H1 (cell line): ENCODE data around the gene IKZF1. TPM values are rescaled to one million over a fixed set of nuclear protein-coding genes. Genes with fewer than 3 reads are reported as not detected.

Experiments used
- CTCF ChIA-PET: fragments of 300-600 bp; sonication (Branson Sonifier 250); formaldehyde crosslinking; loops from one replicate; lab custom pipeline; 2021; ENCODE audit not compliant: partially characterized antibody; lab: Charles Lee
- POLR2A ChIA-PET: fragments of 300-600 bp; sonication (Branson Sonifier 250); formaldehyde crosslinking; loops from one replicate; lab custom pipeline; 2021; ENCODE audit warnings: inconsistent platforms; ENCODE audit not compliant: partially characterized antibody; lab: Charles Lee
- DNase-seq, 2 experiments: peaks; one replicate each; pipeline versions ENCODE4 v3.0.0 to v3.0.0-alpha.2; 2010 to 2022; ENCODE audit warnings: low spot score in 2 of 2, low read depth in 1 of 2, mixed read lengths in 1 of 2
- FAIRE-seq: peaks from 2 replicates; lab custom pipeline; 2011; peaks lifted over from hg19 to GRCh38; lab: Jason Lieb, UNC
- H2AFZ ChIP-seq: 2 replicates; pipeline ENCODE4 v1.8.1; 2012; ENCODE audit warnings: low read length, inconsistent platforms
- H2AK5ac ChIP-seq: 2 replicates; pipeline ENCODE4 v1.6.1; 2013; ENCODE audit warnings: low read depth, low read length
- H2BK120ac ChIP-seq: replicated peaks from 2 replicates; pipeline ENCODE3; 2013; ENCODE audit warnings: low read depth, low read length, inconsistent platforms
- H2BK12ac ChIP-seq: 2 replicates; pipeline ENCODE4 v1.6.1; 2013; ENCODE audit warnings: low read depth, low read length
- H2BK15ac ChIP-seq: 2 replicates; pipeline ENCODE4 v1.6.1; 2013; ENCODE audit warnings: low read length
- H2BK20ac ChIP-seq: 2 replicates; pipeline ENCODE4 v1.6.1; 2013; ENCODE audit warnings: low read length
- H2BK5ac ChIP-seq: 2 replicates; pipeline ENCODE4 v1.6.1; 2013; ENCODE audit warnings: low read depth, low read length
- H3K14ac ChIP-seq: 2 replicates; pipeline ENCODE4 v1.6.1; 2013; ENCODE audit warnings: inconsistent platforms; ENCODE audit not compliant: insufficient read length
- H3K18ac ChIP-seq: 2 replicates; pipeline ENCODE4 v1.6.1; 2013; ENCODE audit warnings: low read length; ENCODE audit errors: extremely low read depth
- H3K23ac ChIP-seq: 2 replicates; pipeline ENCODE4 v1.6.1; 2013; ENCODE audit warnings: inconsistent platforms; ENCODE audit not compliant: insufficient read length
- H3K23me2 ChIP-seq: 2 replicates; pipeline ENCODE4 v1.6.1; 2013; ENCODE audit warnings: low read depth, low read length
- H3K27ac ChIP-seq: 2 replicates; pipeline ENCODE4 v1.6.1; 2011; ENCODE audit warnings: low read depth, low read length, inconsistent platforms
- H3K27me3 ChIP-seq, 4 experiments: replicated peaks in 1 of 4; 1 replicate in 1 of 4; 2 replicates in 3 of 4; pipeline versions ENCODE4 v1.6.1 to v1.8.1; 2011 to 2013; ENCODE audit warnings: low read length in 3 of 4, mild to moderate bottlenecking in 3 of 4, inconsistent platforms in 2 of 4, mixed read lengths in 2 of 4, moderate library complexity in 1 of 4; ENCODE audit not compliant: control insufficient read depth in 3 of 4, insufficient read depth in 3 of 4; ENCODE audit errors: extremely low read depth in 1 of 4
- H3K36me3 ChIP-seq, 4 experiments: 2 replicates each; pipeline versions ENCODE4 v1.6.1 to v1.8.1; 2011 to 2013; ENCODE audit warnings: mild to moderate bottlenecking in 4 of 4, low read length in 3 of 4, moderate library complexity in 2 of 4, control low read depth in 1 of 4, inconsistent platforms in 1 of 4; ENCODE audit not compliant: insufficient read depth in 4 of 4, control insufficient read depth in 2 of 4
- H3K4ac ChIP-seq: replicated peaks from 2 replicates; pipeline ENCODE3; 2013; ENCODE audit warnings: low read length, low read depth, mixed read lengths, inconsistent platforms; ENCODE audit not compliant: insufficient read length
- H3K4me1 ChIP-seq, 4 experiments: replicated peaks in 1 of 4; 1 replicate in 1 of 4; 2 replicates in 3 of 4; pipeline versions ENCODE4 v1.6.1 to v1.8.1; 2011 to 2013; ENCODE audit warnings: low read length in 3 of 4, inconsistent platforms in 2 of 4, mixed read lengths in 1 of 4; ENCODE audit not compliant: insufficient read depth in 4 of 4, control insufficient read depth in 3 of 4
- H3K4me2 ChIP-seq, 2 experiments: 2 replicates each; pipeline versions ENCODE4 v1.6.1 to v1.8.1; 2011 to 2013; ENCODE audit warnings: low read depth in 2 of 2, low read length in 2 of 2, control low read depth in 1 of 2, inconsistent platforms in 1 of 2, mild to moderate bottlenecking in 1 of 2; ENCODE audit not compliant: insufficient read depth in 1 of 2
- H3K4me3 ChIP-seq, 4 experiments: fragments of 200-600, 300-600 bp in 1 of 4; sonication (generic), shearing (Covaris generic), sonication (Bioruptor Twin) in 1 of 4; 2 replicates each; pipeline versions ENCODE4 v1.5.1 to v1.8.1; 2011 to 2016; ENCODE audit warnings: low read length in 4 of 4, low read depth in 3 of 4, control low read depth in 2 of 4, inconsistent platforms in 2 of 4, mild to moderate bottlenecking in 2 of 4, mixed read lengths in 1 of 4, moderate library complexity in 1 of 4; ENCODE audit not compliant: insufficient read depth in 2 of 4; ENCODE audit errors: extremely low read depth in 1 of 4
- H3K56ac ChIP-seq: replicated peaks from 2 replicates; pipeline ENCODE3; 2013; ENCODE audit warnings: low read depth, mild to moderate bottlenecking, mixed read lengths, low read length, inconsistent platforms; ENCODE audit not compliant: insufficient read length
- H3K79me1 ChIP-seq: 2 replicates; pipeline ENCODE4 v1.6.1; 2013; ENCODE audit warnings: low read depth, low read length, control low read depth
- H3K79me2 ChIP-seq, 2 experiments: 2 replicates each; pipeline versions ENCODE4 v1.6.1 to v1.8.1; 2012 to 2013; ENCODE audit warnings: low read length in 2 of 2, mild to moderate bottlenecking in 2 of 2, inconsistent platforms in 1 of 2; ENCODE audit not compliant: insufficient read depth in 2 of 2, control insufficient read depth in 1 of 2
- H3K9ac ChIP-seq, 4 experiments: replicated peaks in 1 of 4; 1 replicate in 1 of 4; 2 replicates in 3 of 4; pipeline versions ENCODE4 v1.6.1 to v1.8.1; 2011 to 2013; ENCODE audit warnings: low read depth in 3 of 4, low read length in 3 of 4, control low read depth in 2 of 4, mild to moderate bottlenecking in 2 of 4, moderate library complexity in 2 of 4, inconsistent platforms in 1 of 4; ENCODE audit errors: extremely low read depth in 1 of 4
- H3K9me3 ChIP-seq, 2 experiments: 2 replicates each; pipeline versions ENCODE4 v1.6.1 to v1.8.1; 2012 to 2013; ENCODE audit warnings: mild to moderate bottlenecking in 2 of 2, moderate library complexity in 2 of 2, control low read depth in 1 of 2, inconsistent platforms in 1 of 2, low read depth in 1 of 2, low read length in 1 of 2, mixed read lengths in 1 of 2; ENCODE audit not compliant: insufficient read depth in 2 of 2
- H4K20me1 ChIP-seq, 2 experiments: replicated peaks in 1 of 2; 2 replicates each; pipeline versions ENCODE3 to v1.8.1; 2011 to 2013; ENCODE audit warnings: inconsistent platforms in 2 of 2, low read length in 2 of 2, mild to moderate bottlenecking in 1 of 2; ENCODE audit not compliant: insufficient read depth in 2 of 2, control insufficient read depth in 1 of 2
- H4K5ac ChIP-seq: 2 replicates; pipeline ENCODE4 v1.6.1; 2013; ENCODE audit warnings: low read length, low read depth, mixed read lengths, inconsistent platforms; ENCODE audit not compliant: insufficient read length
- H4K8ac ChIP-seq: 2 replicates; pipeline ENCODE4 v1.8.0; 2013; ENCODE audit warnings: mild to moderate bottlenecking, moderate library complexity, low read length, inconsistent platforms; ENCODE audit not compliant: insufficient read depth; ENCODE audit errors: extremely low read depth
- H4K91ac ChIP-seq: replicated peaks from 2 replicates; pipeline ENCODE3; 2013; ENCODE audit warnings: low read length, mixed read lengths, inconsistent platforms; ENCODE audit not compliant: insufficient read length
- KDM1A ChIP-seq: fragments of 200-600, 300-600 bp; sonication (generic); IDR thresholded peaks from 2 replicates; pipeline ENCODE4 v1.7.1; 2016; ENCODE audit warnings: mild to moderate bottlenecking, low read length, borderline replicate concordance
- SIN3A ChIP-seq, 2 experiments: IDR thresholded peaks in 1 of 2; conservative IDR thresholded peaks in 1 of 2; 2 replicates each; pipeline ENCODE4 v1.6.1; 2011 to 2012; ENCODE audit warnings: low read length in 2 of 2, improper control_type of control experiment in 1 of 2, low read depth in 1 of 2, mild to moderate bottlenecking in 1 of 2
- WGBS, 2 experiments: shearing (Covaris generic) in 1 of 2; methylation state at CpG; one replicate each; pipeline versions ENCODE4 v1.1.6 to v1.1.7; 2013 to 2015; ENCODE audit warnings: low lambda C conversion rate in 2 of 2, mixed read lengths in 2 of 2, inconsistent platforms in 1 of 2, low coverage in 1 of 2, missing lambda C conversion rate in 1 of 2; ENCODE audit not compliant: insufficient replicate concordance in 2 of 2, insufficient coverage in 1 of 2, insufficient read length in 1 of 2; ENCODE audit errors: extremely low coverage in 1 of 2, missing lambda C conversion rate in 1 of 2; 5-methylcytosine and 5-hydroxymethylcytosine counted together
- polyA plus RNA-seq, 7 experiments: library from polyadenylated mRNA; depleted of rRNA in 3 of 7; stranded (reverse) in 5 of 7; unstranded in 2 of 7; fragments of >200 nt in 5 of 7; fragments of 200-250 nt in 2 of 7; gene quantifications; 1 replicate in 5 of 7; 2 replicates in 1 of 7; 4 replicates in 1 of 7; pipeline versions ENCODE4 v1.2.1 to v1.2.3, GENCODE V29; 2011 to 2013; ENCODE audit warnings: missing spikeins in 2 of 7, mixed read lengths in 2 of 7
- total RNA-seq: library from RNA; stranded (reverse); fragmentation: NEBNext Ultra II Directional; extraction: Animal tissue kit (Norgen Biotek cat#: 25700); gene quantifications from 2 replicates; pipeline ENCODE4 v1.2.1, GENCODE V29; 2021

The IKZF1 gene
- total and polyA plus RNA-seq, 2 of the 8 experiments (the other 6 are each of a cell fraction or from before 2014, with no cell fraction given), result 0.74 to 1.5 TPM

DNA sequence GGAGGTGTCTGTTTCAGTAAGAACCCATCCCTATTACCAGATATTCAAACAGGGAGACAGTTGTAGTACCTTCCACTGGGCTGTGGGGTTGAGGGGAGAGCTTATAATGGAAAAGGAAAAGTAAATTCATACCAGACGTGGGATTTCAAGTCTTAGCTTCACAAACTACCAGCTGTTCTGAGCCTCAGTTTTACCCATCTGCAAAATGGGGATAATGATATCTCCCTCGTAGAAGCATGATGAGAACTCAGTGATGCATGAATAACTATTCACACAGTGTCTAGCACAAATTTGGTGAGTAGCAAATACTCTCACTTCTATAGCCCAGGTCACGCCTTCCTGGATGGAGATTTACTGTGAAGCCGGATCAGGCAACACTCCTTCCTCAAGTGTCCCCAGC lies 29.1 kb upstream of the IKZF1 start:
- FAIRE-seq (no peak), DNase-seq (no peak)
- ChIA-PET CTCF (interaction anchor here (1.0 to 1.5 kb wide), 2 partner anchors 12 to 16 kb away, joined by 3 to 4 read pairs; no protein-coding TSS in a partner anchor), POLR2A (no interaction called here)
- Histone ChIP-seq H4K91ac (no peak overlapping the region), H2BK20ac (no peak overlapping the region), H3K23me2 (no peaks in the 10 kb centered on the region), H3K4me3 (no peak overlapping the region), H3K27me3 (no peaks in the 10 kb centered on the region), H3K23ac (no peak overlapping the region), H3K9ac (no peak overlapping the region), H4K8ac (no peak overlapping the region), H4K20me1 (no peaks in the 10 kb centered on the region), H3K4me1 (no peaks in the 10 kb centered on the region), H2AK5ac (no peak overlapping the region), H4K5ac (no peak overlapping the region), H3K79me1 (no peaks in the 10 kb centered on the region), H3K56ac (no peak overlapping the region), H3K9me3 (no peaks in the 10 kb centered on the region), H2BK120ac (no peak overlapping the region), H2BK12ac (no peak overlapping the region), H3K4ac (no peak overlapping the region), H2BK15ac (no peak overlapping the region), H3K4me2 (no peak overlapping the region), H2BK5ac (no peak overlapping the region), H3K18ac (no peak overlapping the region), H3K27ac (no peak overlapping the region), H3K14ac (no peak overlapping the region), H3K36me3 (no peaks in the 10 kb centered on the region), H3K79me2 (no peaks in the 10 kb centered on the region), H2AFZ (no peak overlapping the region)
- 89% methylated on average over 4 of the region's 4 CpGs; no CpG with 5 or more reads in 1 of the 2 experiments for WGBS, 2 experiments
- TF ChIP-seq SIN3A (conservative IDR thresholded peaks at IDR 0.05 in 1 of 2, IDR thresholded peaks at IDR 0.05 in 1 of 2; ENCODE audit: low read depth in 1 of 2, low read length in 2 of 2), result no peak
- 0 out of 2 replicates have a peak, but pooled peaks have one; percentile 29 for TF ChIP-seq KDM1A
